Measurements from ENCODE around the gene SIPA1.
A peak's percentile ranks its signal among the peaks of the same experiment; 100 is the strongest.

The SIPA1 gene

DNA sequence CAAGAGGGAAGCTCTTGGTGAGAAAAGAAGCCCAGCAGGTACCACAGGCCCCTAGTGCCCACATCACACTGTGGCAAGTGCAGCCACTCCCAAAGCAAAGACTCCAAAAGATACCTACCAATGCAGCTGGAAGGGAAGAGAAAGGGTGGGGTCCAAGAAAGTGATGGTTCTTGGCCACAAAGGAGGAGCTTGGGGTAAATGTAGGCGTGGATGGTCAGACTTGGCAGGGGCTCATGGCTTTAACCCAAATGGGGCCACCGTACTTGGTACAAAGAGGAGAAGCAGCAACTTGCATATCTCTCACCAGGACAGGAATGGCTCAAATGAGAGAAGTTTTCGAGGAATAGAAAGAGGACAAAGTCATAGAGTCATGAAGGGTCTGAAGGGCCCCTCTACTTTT is 28.7 kb upstream of the SIPA1 start:
- DNase-seq (ENCODE audit: low read depth in 3 of 3): no peak

DNA sequence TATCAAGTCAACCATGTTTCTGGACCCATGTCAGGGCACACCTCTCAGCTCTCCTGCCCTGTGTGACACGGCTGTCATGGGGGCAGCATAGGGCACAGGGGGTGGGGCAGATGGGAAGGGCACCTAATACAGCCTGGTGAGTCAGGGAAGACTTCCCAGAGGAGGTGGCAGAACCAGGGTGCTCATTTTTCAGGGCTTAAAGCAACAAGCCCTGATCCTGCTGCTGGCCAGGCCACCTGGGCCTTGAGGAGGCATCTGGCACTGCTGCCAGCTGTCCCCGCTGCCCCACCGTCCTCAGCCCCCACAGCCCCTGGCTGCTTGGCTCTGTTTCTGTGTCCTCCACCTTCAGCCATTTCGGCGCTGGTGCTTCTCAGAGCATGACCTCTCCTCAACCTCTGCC is 28.2 kb upstream of the SIPA1 start:
- no peak for DNase-seq (ENCODE audit: low read depth in 3 of 3)

DNA sequence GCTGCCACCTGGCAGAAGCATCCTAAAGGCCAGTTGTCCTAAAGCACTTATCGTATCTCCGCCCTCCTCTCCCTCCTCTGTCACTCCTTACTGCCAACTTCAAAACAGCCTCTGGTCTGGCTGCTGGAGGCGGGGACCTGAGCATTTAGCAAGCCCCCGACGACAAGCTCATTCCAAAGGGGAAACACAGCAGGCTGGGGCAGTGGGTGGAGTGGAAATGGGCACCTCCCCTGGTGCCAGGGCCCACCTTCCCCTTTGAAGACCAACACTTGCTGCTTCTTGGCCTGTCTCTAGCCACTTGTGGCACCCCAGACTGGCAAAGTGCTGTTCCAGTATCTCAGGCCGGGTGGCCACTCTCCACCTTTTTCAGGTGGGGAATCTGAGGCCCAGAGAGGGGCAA is 27.5 kb upstream of the SIPA1 start:
- no peak for DNase-seq (ENCODE audit: low read depth in 3 of 3)

DNA sequence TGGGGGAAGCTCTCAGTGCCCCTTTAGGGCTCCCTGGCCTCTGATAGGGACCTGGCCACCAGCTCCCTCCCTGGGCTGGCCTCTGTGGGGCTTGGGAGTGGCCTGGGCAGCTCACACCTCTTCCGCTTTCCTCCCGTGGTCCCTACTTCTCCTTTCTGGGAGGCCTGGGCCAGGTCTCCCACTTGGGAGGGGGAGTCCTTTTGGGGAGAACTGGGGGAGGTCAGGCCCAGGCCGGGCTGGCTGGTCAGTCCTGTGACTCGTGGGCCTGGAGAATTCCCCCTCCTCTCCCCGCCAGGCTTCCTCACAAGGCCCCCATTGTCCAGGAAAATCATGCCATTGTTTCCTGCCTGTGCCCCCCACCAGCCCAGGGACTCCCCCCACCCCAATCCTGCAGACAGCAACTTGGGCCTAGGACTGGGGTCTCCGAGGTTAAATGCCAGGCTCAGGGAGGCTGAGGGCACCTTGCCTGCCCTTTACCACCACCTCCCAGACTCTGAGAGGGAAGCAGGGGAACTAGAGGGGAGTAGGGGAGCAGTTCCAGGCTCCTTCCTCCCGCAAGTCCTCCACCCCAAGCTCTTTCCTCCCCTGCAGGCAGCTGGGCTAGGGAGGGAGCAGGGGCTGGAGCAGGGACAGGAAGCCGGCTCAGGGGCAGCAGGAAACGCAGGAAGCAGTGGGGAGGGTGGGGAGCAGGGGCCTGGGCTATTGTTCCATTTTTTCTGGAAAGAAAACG is 26.7 kb upstream of the SIPA1 start:
- DNase-seq (ENCODE audit: low read depth in 3 of 3): no peak

DNA sequence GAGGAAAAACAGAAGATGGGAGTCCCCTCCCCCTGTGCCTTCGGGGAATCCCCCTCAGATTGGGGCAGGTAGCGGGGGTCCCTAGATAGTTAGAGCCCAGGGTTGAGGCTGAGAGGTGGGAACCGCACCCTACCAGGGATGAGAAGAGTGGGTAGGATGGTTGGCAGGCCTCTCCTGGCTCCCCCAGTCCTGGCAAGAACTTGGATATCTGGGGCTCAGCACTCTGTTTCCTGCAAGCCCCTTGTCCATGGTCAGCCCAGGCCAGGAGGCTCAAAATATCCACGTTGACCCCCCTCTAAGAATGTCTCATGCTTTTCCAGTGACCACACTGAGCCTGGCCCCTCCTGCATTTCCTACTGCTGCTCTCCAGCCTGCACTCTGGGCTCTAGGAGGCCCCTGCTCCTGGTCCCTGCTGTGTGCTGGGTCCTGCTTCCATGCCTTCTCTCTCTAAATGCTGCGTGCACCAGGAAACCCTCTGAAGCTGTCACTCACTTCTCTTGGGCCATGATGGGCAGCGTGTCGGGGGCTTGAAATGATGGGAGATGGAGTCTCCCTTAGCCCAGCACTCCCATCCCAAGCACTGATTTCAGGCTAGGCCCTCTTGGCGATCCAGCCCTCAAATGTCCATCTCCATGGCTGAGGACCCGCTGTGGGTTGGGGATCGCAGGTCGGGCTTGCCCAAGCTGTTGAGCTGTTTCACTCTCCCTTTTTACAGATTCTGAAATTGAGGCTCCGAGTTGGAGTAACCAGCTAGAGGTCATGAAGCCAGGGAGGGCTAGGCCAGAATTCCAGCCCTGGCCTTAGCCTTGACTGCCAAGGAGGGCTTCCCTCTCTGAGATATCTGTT is 25.9 kb upstream of the SIPA1 start:
- no peak for DNase-seq (ENCODE audit: low read depth in 3 of 3)

DNA sequence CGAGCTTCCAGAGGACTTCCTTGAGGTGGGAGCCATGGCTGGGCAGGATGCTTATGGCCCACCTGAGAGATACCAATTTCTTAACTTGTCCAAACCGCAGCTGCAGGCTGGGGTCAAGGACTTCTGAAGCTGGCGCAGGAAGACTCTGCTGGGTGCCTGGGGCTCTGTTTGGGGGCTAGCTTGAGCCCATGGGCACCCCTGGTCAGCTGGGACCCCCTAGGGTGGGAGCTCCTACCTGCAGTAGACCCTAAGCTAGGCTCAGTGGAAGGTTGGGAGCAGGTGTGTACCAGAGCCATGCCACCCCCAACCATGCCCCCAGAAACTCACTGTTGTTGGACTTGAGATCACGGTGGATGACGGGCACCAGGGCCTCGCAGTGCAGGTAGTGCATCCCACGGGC is 25.2 kb upstream of the SIPA1 start:
- DNase-seq (ENCODE audit: low read depth in 3 of 3): no peak

DNA sequence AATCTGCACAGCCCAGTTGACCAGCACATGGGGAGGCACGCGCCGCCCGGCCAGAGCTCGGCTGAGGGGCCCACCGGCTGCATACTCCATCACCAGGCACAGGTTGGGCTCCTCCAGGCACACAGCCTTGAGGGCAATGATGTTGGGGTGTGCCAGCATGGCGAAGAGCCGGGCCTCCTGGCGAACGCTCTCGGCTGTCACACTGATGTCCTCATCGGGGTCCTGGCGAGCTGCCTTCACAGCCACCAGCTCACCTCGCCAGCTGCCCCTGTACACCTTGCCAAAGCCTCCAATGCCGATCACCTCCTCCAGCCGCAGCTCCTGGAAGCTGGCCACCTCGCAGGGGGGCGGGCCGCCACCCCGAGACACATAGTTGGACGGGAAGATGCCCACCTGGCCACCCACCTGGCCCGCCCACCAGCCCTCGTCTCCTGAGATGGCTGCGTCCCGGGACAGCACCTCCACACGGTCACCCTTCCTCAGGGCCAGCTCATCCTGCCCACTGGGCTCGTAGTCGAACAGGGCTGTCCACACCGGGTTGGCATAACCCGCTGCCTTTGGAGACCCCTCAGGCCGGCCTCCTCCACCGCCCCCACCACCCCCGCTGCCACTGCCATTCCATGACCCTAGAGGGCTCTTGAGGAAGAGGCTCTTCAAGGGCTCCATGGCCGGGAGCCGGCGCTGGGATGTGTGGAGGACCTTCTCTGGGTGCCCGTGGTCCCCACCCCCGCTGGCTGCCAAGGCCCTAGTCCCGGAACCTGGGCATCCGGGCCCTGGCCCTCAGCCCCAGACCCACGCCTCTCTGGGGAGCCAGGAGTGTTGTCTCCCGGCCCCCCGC is 24.6 kb upstream of the SIPA1 start:
- no peak for DNase-seq (ENCODE audit: low read depth in 3 of 3)

DNA sequence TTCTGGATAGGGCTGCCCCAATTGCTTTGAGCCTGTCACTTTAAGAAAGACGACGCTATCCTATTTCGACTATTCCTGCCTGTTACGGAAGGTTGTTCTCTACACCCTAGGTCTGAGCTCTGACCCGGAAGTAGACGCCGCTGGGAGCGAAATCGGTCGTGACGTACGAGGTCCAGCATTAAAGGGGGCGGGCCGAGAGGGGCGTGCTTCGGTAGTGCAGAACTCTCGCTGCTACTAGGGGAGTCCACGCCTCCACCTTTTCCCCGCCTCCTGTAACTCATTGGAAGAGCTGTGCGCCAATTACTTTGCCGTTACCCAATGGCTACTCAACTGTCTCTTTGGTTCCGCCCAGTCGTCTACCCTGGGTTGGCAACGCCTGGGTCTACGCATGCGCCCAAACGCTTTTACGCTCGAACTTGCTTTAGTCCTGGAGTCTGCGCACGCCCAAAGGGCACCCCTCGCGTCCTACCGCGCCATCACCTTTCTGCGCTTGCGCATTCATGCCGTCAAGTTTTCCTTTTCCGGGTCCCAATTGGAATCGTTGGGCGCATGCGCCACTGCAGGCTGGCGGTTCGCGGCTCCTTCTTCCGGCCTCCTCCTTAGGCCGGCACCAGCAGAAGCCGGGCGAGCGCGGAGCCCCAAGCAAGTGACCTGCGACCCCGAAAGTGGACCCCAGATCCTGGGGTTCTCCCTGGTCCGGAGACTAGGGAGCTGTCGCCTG is 22.5 kb upstream of the SIPA1 start, which contains the start of gene PCNX3:
TSS of gene PCNX3 (plus strand) at position 548 of the 721 bp plus-strand sequence. CDS start 536 bp downstream, outside the sequence.
- peak; percentile 99 to 100 (median 100) for DNase-seq (ENCODE audit: low read depth in 3 of 3)

DNA sequence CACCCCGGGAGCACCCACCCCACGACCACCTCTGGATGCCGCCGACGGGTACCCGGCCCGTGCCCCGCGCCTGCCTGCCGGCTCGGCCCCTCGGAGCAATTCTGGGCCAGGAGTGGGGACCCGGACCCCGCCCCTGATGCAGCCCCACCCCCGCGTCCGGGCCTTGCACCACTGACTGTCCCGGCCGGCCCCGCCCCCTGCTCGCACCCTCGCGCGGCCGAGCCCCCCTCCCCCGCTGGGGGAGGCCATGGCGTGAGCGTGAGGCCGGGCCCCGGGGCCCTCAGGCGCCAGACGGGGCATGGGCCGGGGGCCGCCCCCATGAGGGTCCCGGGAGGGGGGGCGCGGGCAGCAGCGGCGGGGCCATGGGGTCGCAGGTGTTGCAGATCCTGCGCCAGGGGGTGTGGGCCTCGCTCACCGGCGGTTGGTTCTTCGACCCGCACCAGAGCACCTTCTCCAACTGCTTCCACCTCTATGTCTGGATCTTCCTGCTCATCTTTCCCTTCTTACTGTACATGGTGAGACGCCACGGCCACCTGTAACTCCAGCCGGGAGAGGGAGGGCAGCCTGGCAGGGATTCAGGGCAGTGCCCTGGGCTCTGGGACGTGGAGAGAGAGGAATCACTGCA is 21.8 kb upstream of the SIPA1 start:
- peak in 1 of 3 experiments; percentile 60 for DNase-seq (ENCODE audit: low read depth in 3 of 3)

DNA sequence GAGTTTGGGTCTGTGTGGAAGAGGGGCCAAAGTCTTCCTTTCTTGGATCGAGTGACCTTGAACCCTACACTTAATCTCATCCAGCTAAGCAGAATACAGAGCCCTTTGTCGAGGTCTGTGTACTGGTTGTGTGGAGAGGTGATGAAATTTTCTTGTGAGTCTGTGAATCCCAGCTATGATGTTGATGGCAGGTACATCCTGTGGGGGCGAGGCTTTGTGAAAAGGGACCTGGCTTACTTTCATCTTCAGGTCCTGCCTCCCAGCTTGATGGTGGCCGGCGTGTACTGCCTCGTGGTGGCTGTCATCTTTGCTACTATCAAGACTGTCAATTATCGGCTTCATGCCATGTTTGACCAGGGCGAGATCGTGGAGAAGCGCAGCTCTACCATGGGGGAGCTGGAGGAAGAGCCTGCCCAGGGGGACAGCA is 21.3 kb upstream of the SIPA1 start:
- no peak for DNase-seq (ENCODE audit: low read depth in 3 of 3)

DNA sequence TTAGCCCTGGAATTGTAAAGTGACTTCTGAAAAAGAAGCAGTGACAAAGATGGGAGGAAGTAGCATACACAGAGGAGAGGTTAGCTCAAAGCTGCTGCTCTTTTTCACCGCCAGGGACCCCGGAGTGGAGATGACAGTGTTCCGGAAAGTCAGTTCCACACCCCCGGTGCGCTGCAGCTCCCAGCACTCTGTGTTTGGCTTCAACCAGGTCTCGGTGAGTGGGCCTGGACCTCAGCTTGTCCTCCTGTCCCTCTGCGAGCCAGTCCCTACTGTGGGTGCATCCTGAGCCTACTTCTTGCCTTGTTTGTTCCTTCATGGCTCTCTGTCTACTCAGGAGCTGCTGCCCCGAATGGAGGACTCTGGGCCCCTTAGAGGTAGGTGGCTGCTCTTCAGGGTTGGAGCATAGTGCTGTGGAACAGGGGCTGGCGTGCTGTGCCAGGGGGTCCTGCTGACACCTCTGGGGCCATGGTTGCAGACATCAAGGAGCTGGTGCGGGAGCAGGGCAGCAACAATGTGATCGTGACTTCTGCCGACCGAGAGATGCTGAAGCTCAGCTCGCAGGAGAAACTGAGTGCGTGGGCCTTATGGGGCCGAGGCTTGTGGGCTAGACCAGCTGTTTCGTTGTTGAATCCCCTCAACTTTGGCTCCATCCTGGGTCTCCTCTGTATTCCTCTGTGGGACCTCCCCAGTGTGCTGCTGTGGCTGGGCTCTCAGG is 20.6 kb upstream of the SIPA1 start:
- DNase-seq (ENCODE audit: low read depth in 3 of 3): no peak

DNA sequence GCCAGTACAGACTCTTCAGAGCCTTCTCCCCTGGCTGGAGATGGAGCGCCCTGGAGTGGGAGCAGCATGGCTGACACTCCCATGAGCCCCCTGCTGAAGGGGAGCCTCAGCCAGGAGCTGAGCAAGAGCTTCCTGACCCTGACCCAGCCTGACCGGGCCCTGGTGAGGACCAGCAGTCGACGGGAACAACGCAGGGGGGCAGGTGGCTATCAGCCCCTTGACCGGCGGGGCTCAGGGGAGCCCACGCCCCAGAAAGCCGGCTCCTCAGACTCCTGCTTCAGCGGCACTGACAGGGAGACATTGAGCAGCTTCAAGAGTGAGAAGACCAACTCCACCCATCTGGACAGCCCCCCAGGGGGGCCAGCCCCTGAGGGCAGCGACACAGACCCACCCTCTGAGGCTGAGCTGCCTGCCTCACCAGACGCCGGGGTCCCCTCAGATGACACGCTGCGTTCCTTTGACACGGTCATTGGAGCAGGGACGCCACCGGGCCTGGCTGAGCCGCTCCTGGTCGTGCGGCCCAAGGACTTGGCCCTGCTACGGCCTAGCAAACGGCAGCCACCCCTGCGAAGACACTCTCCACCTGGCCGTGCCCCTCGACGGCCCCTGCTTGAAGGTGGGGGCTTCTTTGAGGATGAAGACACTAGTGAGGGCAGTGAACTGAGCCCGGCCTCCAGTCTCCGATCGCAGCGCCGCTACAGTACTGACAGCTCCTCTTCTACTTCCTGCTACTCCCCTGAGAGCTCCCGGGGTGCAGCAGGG is 19.7 kb upstream of the SIPA1 start:
- DNase-seq (ENCODE audit: low read depth in 3 of 3): no peak

DNA sequence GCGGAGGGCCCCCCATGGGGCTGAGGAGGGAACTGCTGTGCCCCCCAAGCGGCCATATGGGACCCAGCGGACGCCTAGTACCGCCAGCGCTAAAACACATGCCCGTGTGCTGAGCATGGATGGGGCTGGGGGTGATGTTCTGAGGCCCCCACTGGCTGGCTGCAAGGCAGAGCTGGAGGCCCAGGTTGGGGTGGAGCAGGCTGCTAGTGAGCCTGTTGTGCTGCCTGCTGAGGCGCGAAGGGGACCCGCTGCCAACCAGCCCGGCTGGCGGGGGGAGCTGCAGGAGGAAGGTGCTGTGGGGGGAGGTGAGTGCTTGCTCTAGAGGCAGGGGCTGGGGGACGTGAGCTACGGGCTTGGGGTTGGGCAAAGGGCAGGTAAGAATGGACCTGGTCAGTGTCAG is 19.1 kb upstream of the SIPA1 start:
- no peak for DNase-seq (ENCODE audit: low read depth in 3 of 3)

DNA sequence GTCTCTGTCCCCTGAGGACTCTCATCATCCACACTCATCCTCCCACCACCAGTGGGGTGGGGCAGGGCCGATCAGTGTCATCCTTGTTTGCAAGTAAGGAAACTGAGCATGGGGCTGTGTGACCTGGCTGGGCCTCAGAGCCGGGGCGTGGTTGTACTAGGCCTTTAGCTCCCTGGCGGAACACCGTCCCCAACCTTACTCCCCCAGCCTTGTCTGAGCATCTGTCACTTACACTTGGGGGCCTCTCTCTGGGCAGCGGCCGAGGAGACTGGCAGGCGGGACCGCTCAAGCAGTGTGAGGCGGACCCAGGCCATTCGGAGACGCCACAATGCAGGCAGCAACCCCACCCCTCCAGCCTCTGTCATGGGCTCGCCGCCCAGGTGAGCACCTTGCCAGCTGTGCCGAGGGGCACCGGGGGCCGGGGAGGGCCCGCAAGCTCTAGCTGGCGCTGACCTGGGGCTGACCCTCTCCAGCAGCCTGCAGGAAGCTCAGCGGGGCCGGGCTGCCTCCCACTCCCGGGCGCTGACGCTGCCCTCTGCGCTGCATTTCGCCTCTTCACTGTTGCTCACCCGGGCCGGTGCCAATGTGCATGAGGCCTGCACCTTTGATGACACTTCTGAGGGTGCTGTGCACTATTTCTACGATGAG is 18.5 kb upstream of the SIPA1 start:
- DNase-seq (ENCODE audit: low read depth in 3 of 3): no peak

DNA sequence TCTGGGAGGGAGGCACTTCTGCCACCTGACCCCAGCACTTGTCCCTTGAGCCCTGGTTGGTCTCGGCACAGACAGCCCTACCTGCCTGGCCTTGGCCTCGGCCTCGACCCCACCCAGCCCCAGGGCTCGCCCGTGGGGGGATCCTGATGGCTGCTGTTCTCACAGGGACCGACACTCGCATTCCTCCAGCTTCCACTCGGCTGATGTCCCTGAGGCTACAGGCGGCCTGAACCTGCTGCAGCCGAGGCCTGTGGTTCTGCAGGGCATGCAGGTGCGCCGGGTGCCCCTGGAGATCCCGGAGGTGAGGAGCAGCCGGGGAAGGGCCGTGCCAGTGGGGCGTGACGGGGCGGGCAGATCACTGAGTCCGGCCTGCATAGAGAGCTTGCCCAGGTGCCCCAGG is 17.2 kb upstream of the SIPA1 start:
- DNase-seq (ENCODE audit: low read depth in 3 of 3): no peak

DNA sequence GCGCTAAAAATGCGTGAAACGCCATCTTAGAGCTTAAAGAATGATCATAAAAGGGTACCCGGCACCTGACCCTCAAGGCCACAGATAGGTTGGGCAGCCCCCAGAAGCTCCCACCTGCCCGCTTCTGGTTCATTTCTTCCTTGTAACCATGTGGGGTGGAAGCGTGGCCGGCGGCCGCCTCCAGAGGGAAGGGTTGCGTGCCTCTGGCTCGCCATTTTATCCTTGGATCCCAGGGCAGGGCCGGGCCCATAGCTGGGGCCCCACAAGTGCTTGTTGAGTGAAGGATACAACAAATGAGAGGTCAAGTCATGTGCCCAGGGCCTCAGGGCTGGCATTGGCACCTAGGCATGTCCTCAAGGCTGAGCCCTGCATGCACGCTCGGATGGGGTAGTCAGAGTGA is 16.4 kb upstream of the SIPA1 start:
- DNase-seq (ENCODE audit: low read depth in 3 of 3): no peak

DNA sequence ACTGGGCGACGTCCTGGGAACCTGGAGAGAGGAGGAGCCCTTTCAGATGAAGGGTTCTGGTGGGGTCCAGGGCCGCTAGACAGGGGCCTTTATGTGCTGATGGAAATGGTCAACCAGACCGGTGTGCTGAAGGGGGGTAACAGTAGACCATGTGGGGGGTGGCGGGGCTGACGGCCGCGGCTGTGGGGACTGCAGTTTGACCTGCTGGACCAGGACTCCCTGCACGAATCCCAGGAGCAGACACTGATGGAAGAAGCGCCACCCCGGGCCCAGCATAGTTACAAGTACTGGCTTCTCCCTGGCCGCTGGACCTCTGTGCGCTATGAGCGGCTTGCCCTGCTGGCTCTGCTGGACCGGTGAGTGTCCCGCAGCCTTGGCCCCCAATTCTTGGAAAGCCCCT is 15.9 kb upstream of the SIPA1 start:
- no peak for DNase-seq (ENCODE audit: low read depth in 3 of 3)

DNA sequence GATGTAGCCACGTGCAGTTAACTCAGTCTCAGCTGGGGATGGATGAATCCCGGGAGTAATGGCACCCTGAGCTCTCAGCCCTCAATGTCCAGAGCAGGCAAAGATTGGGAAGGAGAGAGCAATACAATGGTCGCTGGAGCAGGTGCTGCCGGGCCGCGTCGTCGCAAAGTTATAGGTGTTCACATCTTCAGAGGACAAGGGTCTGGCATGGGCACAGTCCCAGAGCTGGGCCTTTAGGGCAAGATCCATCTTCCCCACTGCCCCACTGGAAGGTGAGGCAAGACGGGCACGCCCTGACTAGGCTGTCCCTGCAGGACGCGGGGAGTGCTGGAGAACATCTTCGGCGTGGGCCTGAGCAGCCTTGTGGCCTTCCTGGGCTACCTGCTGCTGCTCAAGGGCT is 14.7 kb upstream of the SIPA1 start:
- DNase-seq (ENCODE audit: low read depth in 3 of 3): no peak
